HL-60 (cell line): ENCODE data around the gene ARL10.

ENCODE experiments used
- GABPA ChIP-seq: IDR thresholded peaks from 2 replicates; pipeline ENCODE4 v1.6.1; 2012; ENCODE audit warnings: low read depth
- POLR2AphosphoS5 ChIP-seq: IDR thresholded peaks from 2 replicates; pipeline ENCODE4 v1.6.1; 2012; ENCODE audit warnings: low read depth
- SPI1 ChIP-seq: IDR thresholded peaks from 2 replicates; pipeline ENCODE4 v1.6.1; 2012; ENCODE audit warnings: low read depth, mild to moderate bottlenecking, borderline replicate concordance
- TF ChIP-seq, protein P1 (sequence below): IDR thresholded peaks from one replicate; pipeline ENCODE4 v1.5.1; 2011; ENCODE audit warnings: low read length, control low read depth, inconsistent platforms; ENCODE audit not compliant: insufficient read depth
- TF ChIP-seq, protein P2 (sequence below): IDR thresholded peaks from 2 replicates; pipeline ENCODE4 v1.6.1; 2012; ENCODE audit warnings: low read depth; ENCODE audit not compliant: insufficient replicate concordance

DNA sequence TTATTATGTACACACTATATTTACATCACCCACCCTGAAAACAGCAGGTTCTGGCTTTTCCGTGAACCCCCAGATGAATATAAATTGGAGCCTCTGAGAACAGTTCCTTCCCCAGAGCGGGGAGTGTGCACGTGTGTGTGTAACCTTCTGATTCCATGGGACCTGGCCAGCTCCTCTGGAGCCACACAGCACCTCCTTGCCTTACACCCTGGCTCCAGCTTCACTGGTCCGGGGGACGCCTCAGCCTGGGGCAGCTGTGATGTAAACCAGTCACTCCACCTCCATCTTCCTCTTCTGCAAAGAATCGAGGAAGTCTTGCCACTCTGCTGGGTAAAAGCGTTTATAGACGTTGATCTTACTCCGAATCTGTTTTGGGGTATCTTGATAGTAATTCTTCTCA, 18.7 kb downstream of the ARL10 start:
- TF ChIP-seq, protein P1, sequence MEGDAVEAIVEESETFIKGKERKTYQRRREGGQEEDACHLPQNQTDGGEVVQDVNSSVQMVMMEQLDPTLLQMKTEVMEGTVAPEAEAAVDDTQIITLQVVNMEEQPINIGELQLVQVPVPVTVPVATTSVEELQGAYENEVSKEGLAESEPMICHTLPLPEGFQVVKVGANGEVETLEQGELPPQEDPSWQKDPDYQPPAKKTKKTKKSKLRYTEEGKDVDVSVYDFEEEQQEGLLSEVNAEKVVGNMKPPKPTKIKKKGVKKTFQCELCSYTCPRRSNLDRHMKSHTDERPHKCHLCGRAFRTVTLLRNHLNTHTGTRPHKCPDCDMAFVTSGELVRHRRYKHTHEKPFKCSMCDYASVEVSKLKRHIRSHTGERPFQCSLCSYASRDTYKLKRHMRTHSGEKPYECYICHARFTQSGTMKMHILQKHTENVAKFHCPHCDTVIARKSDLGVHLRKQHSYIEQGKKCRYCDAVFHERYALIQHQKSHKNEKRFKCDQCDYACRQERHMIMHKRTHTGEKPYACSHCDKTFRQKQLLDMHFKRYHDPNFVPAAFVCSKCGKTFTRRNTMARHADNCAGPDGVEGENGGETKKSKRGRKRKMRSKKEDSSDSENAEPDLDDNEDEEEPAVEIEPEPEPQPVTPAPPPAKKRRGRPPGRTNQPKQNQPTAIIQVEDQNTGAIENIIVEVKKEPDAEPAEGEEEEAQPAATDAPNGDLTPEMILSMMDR: no peak
- TF ChIP-seq, protein P2, sequence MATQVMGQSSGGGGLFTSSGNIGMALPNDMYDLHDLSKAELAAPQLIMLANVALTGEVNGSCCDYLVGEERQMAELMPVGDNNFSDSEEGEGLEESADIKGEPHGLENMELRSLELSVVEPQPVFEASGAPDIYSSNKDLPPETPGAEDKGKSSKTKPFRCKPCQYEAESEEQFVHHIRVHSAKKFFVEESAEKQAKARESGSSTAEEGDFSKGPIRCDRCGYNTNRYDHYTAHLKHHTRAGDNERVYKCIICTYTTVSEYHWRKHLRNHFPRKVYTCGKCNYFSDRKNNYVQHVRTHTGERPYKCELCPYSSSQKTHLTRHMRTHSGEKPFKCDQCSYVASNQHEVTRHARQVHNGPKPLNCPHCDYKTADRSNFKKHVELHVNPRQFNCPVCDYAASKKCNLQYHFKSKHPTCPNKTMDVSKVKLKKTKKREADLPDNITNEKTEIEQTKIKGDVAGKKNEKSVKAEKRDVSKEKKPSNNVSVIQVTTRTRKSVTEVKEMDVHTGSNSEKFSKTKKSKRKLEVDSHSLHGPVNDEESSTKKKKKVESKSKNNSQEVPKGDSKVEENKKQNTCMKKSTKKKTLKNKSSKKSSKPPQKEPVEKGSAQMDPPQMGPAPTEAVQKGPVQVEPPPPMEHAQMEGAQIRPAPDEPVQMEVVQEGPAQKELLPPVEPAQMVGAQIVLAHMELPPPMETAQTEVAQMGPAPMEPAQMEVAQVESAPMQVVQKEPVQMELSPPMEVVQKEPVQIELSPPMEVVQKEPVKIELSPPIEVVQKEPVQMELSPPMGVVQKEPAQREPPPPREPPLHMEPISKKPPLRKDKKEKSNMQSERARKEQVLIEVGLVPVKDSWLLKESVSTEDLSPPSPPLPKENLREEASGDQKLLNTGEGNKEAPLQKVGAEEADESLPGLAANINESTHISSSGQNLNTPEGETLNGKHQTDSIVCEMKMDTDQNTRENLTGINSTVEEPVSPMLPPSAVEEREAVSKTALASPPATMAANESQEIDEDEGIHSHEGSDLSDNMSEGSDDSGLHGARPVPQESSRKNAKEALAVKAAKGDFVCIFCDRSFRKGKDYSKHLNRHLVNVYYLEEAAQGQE: no peak
- TF ChIP-seq POLR2AphosphoS5: no peak
- no peak for TF ChIP-seq GABPA
- no peak for TF ChIP-seq SPI1
